Colonic mucosa (tissue), 4 donors: ENCODE measurements around the gene GRK7. TPM values are rescaled to one million over a fixed set of nuclear protein-coding genes. Genes with fewer than 3 reads are reported as not detected.

Experiments
- DNase-seq: peaks from one replicate; pipeline ENCODE4 v3.0.0-alpha.2; 2020
- H3K27ac ChIP-seq: fragments of 200-600 bp; one replicate; pipeline ENCODE4 v1.8.0; 2021
- H3K27me3 ChIP-seq: fragments of 200-600 bp; one replicate; pipeline ENCODE4 v1.8.0; 2021
- H3K36me3 ChIP-seq: fragments of 200-600 bp; one replicate; pipeline ENCODE4 v1.8.0; 2021
- H3K4me1 ChIP-seq: fragments of 200-600 bp; one replicate; pipeline ENCODE4 v1.8.0; 2021; ENCODE audit warnings: mild to moderate bottlenecking
- H3K4me3 ChIP-seq: fragments of 200-600 bp; one replicate; pipeline ENCODE4 v1.8.0; 2021
- H3K9ac ChIP-seq, 2 donors: one replicate each; pipeline ENCODE4 v1.7.0; 2013; ENCODE audit warnings: control low read depth in 2 of 2, low read depth in 2 of 2, low read length in 2 of 2
- H3K9me3 ChIP-seq: fragments of 200-600 bp; one replicate; pipeline ENCODE4 v1.8.0; 2021
- intact Hi-C: fragments of 100-400 bp; cut with DNase I; formaldehyde crosslinking; loops from one replicate; pipeline ENCODE4 v1.14.1; 2022
- total RNA-seq, 2 donors: library from RNA; stranded (reverse); fragmentation: NEBNext Ultra II Directional in 1 of 2; extraction: Animal tissue kit (Norgen Biotek cat#: 25700) in 1 of 2; gene quantifications; one replicate each; pipeline ENCODE4 v1.2.1, GENCODE V29; 2021
- TF ChIP-seq, protein P1 (sequence below): fragments of 200-600 bp; IDR thresholded peaks from one replicate; pipeline ENCODE4 v1.8.0; 2022; ENCODE audit warnings: antibody characterized with exemption, mild to moderate bottlenecking
- donor health status: healthy.
- donor health status: DM: no; HTN: no; CAD: no.
- donor health status: DM: no; HTN: no; CAD: no.

GRK7 gene
- total RNA-seq, 2 donors from 2014 or later = not detected

DNA sequence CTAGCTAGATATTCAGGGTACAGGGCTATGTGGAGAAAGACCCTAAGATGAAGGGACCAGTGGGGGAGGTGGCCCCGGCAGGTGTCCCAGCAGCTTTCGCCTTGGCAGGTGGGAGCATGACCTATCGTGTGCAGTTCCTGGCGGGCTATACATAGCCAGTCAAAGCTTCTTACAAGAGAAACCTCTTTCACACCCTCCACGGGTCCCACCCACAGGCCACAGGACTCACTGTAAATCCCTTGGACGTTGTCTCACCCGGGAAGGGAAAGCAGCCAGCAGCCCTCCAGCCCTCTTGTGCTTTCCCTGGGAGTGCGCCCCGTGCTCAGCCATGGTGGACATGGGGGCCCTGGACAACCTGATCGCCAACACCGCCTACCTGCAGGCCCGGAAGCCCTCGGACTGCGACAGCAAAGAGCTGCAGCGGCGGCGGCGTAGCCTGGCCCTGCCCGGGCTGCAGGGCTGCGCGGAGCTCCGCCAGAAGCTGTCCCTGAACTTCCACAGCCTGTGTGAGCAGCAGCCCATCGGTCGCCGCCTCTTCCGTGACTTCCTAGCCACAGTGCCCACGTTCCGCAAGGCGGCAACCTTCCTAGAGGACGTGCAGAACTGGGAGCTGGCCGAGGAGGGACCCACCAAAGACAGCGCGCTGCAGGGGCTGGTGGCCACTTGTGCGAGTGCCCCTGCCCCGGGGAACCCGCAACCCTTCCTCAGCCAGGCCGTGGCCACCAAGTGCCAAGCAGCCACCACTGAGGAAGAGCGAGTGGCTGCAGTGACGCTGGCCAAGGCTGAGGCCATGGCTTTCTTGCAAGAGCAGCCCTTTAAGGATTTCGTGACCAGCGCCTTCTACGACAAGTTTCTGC is 15.0 kb downstream of the GRK7 start:
- H3K4me3 ChIP-seq = no peak overlapping the region
- intact Hi-C loops = no loop called here
- no peak overlapping the region for H3K9ac ChIP-seq
- no peaks in the 10 kb centered on the region for H3K4me1 ChIP-seq
- no peak for DNase-seq
- no peaks in the 10 kb centered on the region for H3K36me3 ChIP-seq
- no peak overlapping the region for H3K27ac ChIP-seq
- TF ChIP-seq, protein P1, sequence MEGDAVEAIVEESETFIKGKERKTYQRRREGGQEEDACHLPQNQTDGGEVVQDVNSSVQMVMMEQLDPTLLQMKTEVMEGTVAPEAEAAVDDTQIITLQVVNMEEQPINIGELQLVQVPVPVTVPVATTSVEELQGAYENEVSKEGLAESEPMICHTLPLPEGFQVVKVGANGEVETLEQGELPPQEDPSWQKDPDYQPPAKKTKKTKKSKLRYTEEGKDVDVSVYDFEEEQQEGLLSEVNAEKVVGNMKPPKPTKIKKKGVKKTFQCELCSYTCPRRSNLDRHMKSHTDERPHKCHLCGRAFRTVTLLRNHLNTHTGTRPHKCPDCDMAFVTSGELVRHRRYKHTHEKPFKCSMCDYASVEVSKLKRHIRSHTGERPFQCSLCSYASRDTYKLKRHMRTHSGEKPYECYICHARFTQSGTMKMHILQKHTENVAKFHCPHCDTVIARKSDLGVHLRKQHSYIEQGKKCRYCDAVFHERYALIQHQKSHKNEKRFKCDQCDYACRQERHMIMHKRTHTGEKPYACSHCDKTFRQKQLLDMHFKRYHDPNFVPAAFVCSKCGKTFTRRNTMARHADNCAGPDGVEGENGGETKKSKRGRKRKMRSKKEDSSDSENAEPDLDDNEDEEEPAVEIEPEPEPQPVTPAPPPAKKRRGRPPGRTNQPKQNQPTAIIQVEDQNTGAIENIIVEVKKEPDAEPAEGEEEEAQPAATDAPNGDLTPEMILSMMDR = no peak
- H3K9me3 ChIP-seq = no peaks in the 10 kb centered on the region
- no peaks in the 10 kb centered on the region for H3K27me3 ChIP-seq

DNA sequence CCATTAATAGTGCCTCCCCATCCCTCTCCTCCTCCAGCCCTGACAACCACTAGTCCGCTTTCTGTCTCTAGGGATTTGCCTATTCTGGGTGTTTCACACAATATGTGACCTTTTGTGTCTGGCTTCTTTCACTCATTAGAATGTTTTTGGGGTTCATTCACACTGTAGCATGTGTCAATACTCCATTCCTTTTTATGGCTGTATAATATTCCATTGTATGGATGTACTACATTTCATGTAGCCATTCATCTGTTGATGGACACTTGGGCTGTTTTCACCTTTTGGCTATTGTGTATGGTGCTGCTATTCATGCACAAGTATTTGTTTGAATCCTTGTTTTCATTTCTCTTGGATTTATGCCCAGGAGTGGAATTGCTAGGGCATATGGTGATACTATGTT is 16.5 kb downstream of the GRK7 start:
- Histone ChIP-seq H3K27ac (no peak overlapping the region), H3K9ac (no peak overlapping the region), H3K4me1 (no peaks in the 10 kb centered on the region), H3K36me3 (no peaks in the 10 kb centered on the region), H3K27me3 (no peaks in the 10 kb centered on the region), H3K4me3 (no peak overlapping the region), H3K9me3 (no peaks in the 10 kb centered on the region)
- no peak for DNase-seq
- intact Hi-C loops = no loop called here
- TF ChIP-seq, protein P1 = no peak

DNA sequence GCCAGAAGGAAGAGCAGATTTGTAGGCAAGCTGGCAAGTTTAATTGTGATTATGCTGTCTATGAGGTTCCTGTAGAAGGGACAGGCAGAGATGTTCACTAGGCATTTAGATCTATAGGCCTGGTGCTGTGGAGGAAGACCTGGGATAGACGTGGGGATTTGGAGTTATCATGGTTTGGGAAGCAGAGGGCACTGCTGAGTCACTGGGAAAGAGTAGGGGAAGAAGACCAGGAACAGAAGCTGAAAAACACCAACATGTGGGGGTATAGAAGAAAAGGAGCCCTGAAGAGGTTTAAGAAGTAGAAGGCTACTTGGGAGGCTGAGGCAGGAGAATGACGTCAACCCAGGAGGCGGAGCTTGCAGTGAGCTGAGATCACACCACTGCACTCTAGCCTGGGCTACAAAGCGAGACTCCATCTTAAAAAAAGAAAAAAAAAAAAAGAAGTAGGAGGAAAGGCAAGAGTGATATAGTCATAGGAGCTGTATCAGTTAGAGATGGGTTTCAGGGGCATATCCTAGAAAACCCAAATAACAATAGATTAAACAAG is 19.3 kb downstream of the GRK7 start:
- no peaks in the 10 kb centered on the region for H3K9me3 ChIP-seq
- TF ChIP-seq, protein P1 = no peak
- no peaks in the 10 kb centered on the region for H3K4me1 ChIP-seq
- intact Hi-C loops = no loop called here
- H3K27ac ChIP-seq = no peak overlapping the region
- H3K36me3 ChIP-seq = no peaks in the 10 kb centered on the region
- no peaks in the 10 kb centered on the region for H3K27me3 ChIP-seq
- no peak overlapping the region for H3K9ac ChIP-seq
- H3K4me3 ChIP-seq = no peak overlapping the region
- DNase-seq = no peak

DNA sequence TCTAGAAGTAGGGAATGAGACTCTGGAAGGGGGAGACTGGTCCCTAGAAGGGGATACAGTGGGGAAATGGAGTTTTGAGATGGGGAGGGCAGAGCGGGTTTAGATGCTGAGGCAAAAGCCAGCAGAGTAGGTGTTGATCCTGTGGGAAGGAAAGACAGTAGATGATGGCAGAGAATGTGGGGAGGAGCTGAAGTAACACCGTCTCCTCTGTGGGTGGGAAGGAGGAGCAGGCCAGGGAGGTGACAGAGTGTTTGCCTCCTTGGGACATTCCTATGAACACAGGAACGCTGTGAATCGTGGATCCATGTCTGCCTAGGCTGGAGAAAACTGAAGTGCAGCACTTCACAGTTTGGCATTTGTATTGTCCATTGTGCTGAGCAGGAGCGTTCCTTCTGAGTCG is 20.4 kb downstream of the GRK7 start:
- intact Hi-C loops = no loop called here
- DNase-seq = no peak
- Histone ChIP-seq H3K27ac (no peak overlapping the region), H3K9ac (no peak overlapping the region), H3K36me3 (no peaks in the 10 kb centered on the region), H3K27me3 (no peaks in the 10 kb centered on the region), H3K9me3 (no peaks in the 10 kb centered on the region), H3K4me3 (no peak overlapping the region), H3K4me1 (no peaks in the 10 kb centered on the region)
- TF ChIP-seq, protein P1 = no peak

DNA sequence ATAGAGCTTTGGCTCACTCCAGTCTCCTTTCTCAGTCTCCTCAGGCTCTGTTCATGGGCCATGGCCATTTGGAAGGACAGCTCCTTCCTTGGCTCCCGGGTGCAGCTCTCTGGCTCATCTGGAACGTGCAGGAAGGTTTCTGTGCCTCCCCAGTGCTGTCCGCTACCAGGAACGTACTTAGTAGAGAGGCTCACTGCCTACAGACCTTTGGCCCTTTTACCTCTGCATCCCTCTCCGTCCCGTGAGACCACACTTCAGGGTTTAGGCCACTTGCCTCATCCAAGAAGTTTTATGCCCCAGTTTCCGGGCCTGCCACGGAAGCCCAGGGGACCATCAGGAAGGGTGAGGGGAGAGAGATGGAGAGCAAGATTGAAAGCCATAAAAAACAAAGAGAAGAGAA is 20.9 kb downstream of the GRK7 start:
- Histone ChIP-seq H3K27me3 (no peaks in the 10 kb centered on the region), H3K9ac (no peak overlapping the region), H3K27ac (no peak overlapping the region), H3K4me1 (no peaks in the 10 kb centered on the region), H3K9me3 (no peaks in the 10 kb centered on the region), H3K4me3 (no peak overlapping the region), H3K36me3 (no peaks in the 10 kb centered on the region)
- intact Hi-C loops = no loop called here
- TF ChIP-seq, protein P1 = no peak
- DNase-seq = no peak
